Muscle layer of duodenum (tissue), 2 donors: ENCODE measurements around the gene NPB.

Source experiments
- H3K27ac ChIP-seq: one replicate; pipeline ENCODE4 v1.7.0; 2013; ENCODE audit warnings: mild to moderate bottlenecking, low read length
- H3K27me3 ChIP-seq: one replicate; pipeline ENCODE4 v1.7.0; 2013; ENCODE audit warnings: low read depth, mild to moderate bottlenecking, control low read depth, low read length
- H3K36me3 ChIP-seq, 2 donors: one replicate each; pipeline ENCODE4 v1.7.0; 2013; ENCODE audit warnings: low read length in 2 of 2, control low read depth in 1 of 2, mild to moderate bottlenecking in 1 of 2; ENCODE audit not compliant: insufficient read depth in 2 of 2, control insufficient read depth in 1 of 2
- H3K4me1 ChIP-seq, 2 donors: one replicate each; pipeline ENCODE4 v1.7.0; 2013; ENCODE audit warnings: low read length in 2 of 2, mild to moderate bottlenecking in 2 of 2, control low read depth in 1 of 2, moderate library complexity in 1 of 2; ENCODE audit not compliant: insufficient read depth in 2 of 2, control insufficient read depth in 1 of 2
- H3K4me3 ChIP-seq, 2 donors: one replicate each; pipeline ENCODE4 v1.7.0; 2013; ENCODE audit warnings: low read length in 2 of 2, low read depth in 1 of 2, mild to moderate bottlenecking in 1 of 2
- H3K9me3 ChIP-seq, 2 donors: one replicate each; pipeline ENCODE4 v1.7.0; 2013; ENCODE audit warnings: low read length in 2 of 2, control low read depth in 1 of 2, mild to moderate bottlenecking in 1 of 2; ENCODE audit not compliant: control insufficient read depth in 1 of 2
- donor health status: healthy.

The NPB gene

GRCh38 chr17:81925860-81926450 lies 23.9 kb downstream of the NPB start:
- Histone ChIP-seq H3K4me1 (peaks cover 13 to 61% of the 10 kb centered on the region in 2 donors), H3K27me3 (no peaks in the 10 kb centered on the region), H3K4me3 (peak overlapping the region; percentile 53 to 92), H3K27ac (peak overlapping the region; percentile 80), H3K36me3 (peaks cover 0 to 29% of the 10 kb centered on the region in 2 donors), H3K9me3 (no peaks in the 10 kb centered on the region)

- H3K4me3 ChIP-seq, result peak overlapping the region; percentile 53 to 92
- no peaks in the 10 kb centered on the region for H3K27me3 ChIP-seq
- H3K36me3 ChIP-seq, result peaks cover 0 to 25% of the 10 kb centered on the region in 2 donors
- H3K4me1 ChIP-seq, result peaks cover 13 to 59% of the 10 kb centered on the region in 2 donors
- H3K9me3 ChIP-seq, result no peaks in the 10 kb centered on the region
- peak overlapping the region; percentile 80 for H3K27ac ChIP-seq
These were observed 24.6 kb downstream of the NPB start for GRCh38 chr17:81926451-81927151.

- no peaks in the 10 kb centered on the region for H3K27me3 ChIP-seq
- peak overlapping the region; percentile 53 to 92 for H3K4me3 ChIP-seq
- peaks cover 0 to 20% of the 10 kb centered on the region in 2 donors for H3K36me3 ChIP-seq
- H3K4me1 ChIP-seq, result peaks cover 13 to 53% of the 10 kb centered on the region in 2 donors
- peak overlapping the region; percentile 80 for H3K27ac ChIP-seq
- no peaks in the 10 kb centered on the region for H3K9me3 ChIP-seq
These were observed 25.2 kb downstream of the NPB start for GRCh38 chr17:81927152-81927652.

- peak within 1 kb of the TSS; percentile 53 to 92 for H3K4me3 ChIP-seq
- H3K27me3 ChIP-seq, result no peaks in the 10 kb centered on the region
- peak within 1 kb of the TSS; percentile 80 for H3K27ac ChIP-seq
- H3K4me1 ChIP-seq, result peaks cover 13 to 46% of the 10 kb centered on the region in 2 donors
- peaks cover 0 to 13% of the 10 kb centered on the region in 2 donors for H3K36me3 ChIP-seq
- no peaks in the 10 kb centered on the region for H3K9me3 ChIP-seq
These were observed 25.9 kb downstream of the NPB start, which contains the start of gene MAFG for GRCh38 chr17:81927653-81928543. Gene MAFG, minus strand, starts transcription at chr17:81927735. Its CDS starts 4,550 bp downstream, at chr17:81923185.

- Histone ChIP-seq H3K27ac (no peak overlapping the region), H3K9me3 (no peaks in the 10 kb centered on the region), H3K4me1 (peaks cover 12 to 38% of the 10 kb centered on the region in 2 donors), H3K36me3 (peaks cover 0 to 13% of the 10 kb centered on the region in 2 donors), H3K4me3 (peak overlapping the region in 1 of 2 donors; percentile 66), H3K27me3 (no peaks in the 10 kb centered on the region)
These were observed 26.7 kb downstream of the NPB start for GRCh38 chr17:81928544-81929252.

- peaks cover 4 to 30% of the 10 kb centered on the region in 2 donors for H3K4me1 ChIP-seq
- no peak overlapping the region for H3K4me3 ChIP-seq
- peaks cover 0 to 13% of the 10 kb centered on the region in 2 donors for H3K36me3 ChIP-seq
- no peak overlapping the region for H3K27ac ChIP-seq
- no peaks in the 10 kb centered on the region for H3K9me3 ChIP-seq
- H3K27me3 ChIP-seq, result no peaks in the 10 kb centered on the region
These were observed 27.5 kb downstream of the NPB start for GRCh38 chr17:81929253-81930141.

- Histone ChIP-seq H3K27ac (no peak overlapping the region), H3K4me3 (no peak overlapping the region), H3K36me3 (peaks cover 0 to 13% of the 10 kb centered on the region in 2 donors), H3K27me3 (no peaks in the 10 kb centered on the region), H3K9me3 (no peaks in the 10 kb centered on the region), H3K4me1 (peaks cover 0 to 21% of the 10 kb centered on the region in 2 donors)
These were observed 28.4 kb downstream of the NPB start for GRCh38 chr17:81930142-81931125.

GRCh38 chr17:81931189-81931556 lies 29.1 kb downstream of the NPB start:
- peaks cover 0 to 10% of the 10 kb centered on the region in 2 donors for H3K36me3 ChIP-seq
- H3K27me3 ChIP-seq, result no peaks in the 10 kb centered on the region
- peaks cover 0 to 14% of the 10 kb centered on the region in 2 donors for H3K4me1 ChIP-seq
- H3K9me3 ChIP-seq, result no peaks in the 10 kb centered on the region
- H3K27ac ChIP-seq, result no peak overlapping the region
- no peak overlapping the region for H3K4me3 ChIP-seq

- Histone ChIP-seq H3K36me3 (peaks cover 0 to 4% of the 10 kb centered on the region in 2 donors), H3K4me1 (peaks cover 0 to 15% of the 10 kb centered on the region in 2 donors), H3K27me3 (no peaks in the 10 kb centered on the region)
These were observed 29.7 kb downstream of the NPB start for GRCh38 chr17:81931557-81932332.

More at GRCh38 chr17:81931557-81932332, 29.7 kb downstream of the NPB start:
- no peaks in the 10 kb centered on the region for H3K9me3 ChIP-seq
- no peak overlapping the region for H3K4me3 ChIP-seq
- H3K27ac ChIP-seq, result no peak overlapping the region
